ENCODE measurements around the gene SLC4A5.

- TF ChIP-seq POLR2AphosphoS5 (IDR thresholded peaks at IDR 0.05; ENCODE audit: low read depth, low read length) (no peak), POLR2A (IDR thresholded peaks at IDR 0.05; ENCODE audit: low read depth, low read length) (no peak), TAF1 (IDR thresholded peaks at IDR 0.05; ENCODE audit: low read depth, low read length) (no peak), PAX5 (IDR thresholded peaks at IDR 0.05; ENCODE audit: insufficient read depth, low read length, severe bottlenecking) (no peak)
Measured at GRCh38 chr2:74225698-74226459, 117.3 kb downstream of the SLC4A5 start.
